ENCODE results near the gene TLCD5.

DNA sequence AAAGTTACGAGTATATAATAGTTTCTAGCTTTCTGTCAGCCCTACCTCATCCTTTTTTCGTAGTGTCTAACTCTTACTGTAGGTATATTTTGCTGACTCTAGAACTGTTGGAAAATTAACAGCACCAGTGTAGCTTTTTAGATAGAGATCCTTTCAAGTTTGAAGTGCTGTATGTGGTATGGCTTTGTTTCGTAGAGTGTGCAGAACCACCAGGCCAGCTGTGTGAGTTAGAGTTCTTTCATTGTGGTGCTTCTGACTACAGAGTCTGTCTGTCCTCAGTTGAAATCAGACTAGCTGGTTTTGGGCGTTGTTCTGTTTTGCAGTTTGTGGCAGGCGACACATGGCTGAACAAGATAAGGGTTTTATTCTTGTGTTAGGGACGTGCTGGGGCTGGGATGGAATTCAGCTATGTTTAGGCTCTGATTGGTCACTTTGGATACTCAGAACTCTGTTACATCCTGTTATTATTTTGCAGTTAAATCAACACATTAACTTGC, 14.3 kb downstream of the TLCD5 start:
- no peak for TF ChIP-seq EZH2 (IDR thresholded peaks at IDR 0.05; ENCODE audit: low read depth)
- TF ChIP-seq, protein P1, sequence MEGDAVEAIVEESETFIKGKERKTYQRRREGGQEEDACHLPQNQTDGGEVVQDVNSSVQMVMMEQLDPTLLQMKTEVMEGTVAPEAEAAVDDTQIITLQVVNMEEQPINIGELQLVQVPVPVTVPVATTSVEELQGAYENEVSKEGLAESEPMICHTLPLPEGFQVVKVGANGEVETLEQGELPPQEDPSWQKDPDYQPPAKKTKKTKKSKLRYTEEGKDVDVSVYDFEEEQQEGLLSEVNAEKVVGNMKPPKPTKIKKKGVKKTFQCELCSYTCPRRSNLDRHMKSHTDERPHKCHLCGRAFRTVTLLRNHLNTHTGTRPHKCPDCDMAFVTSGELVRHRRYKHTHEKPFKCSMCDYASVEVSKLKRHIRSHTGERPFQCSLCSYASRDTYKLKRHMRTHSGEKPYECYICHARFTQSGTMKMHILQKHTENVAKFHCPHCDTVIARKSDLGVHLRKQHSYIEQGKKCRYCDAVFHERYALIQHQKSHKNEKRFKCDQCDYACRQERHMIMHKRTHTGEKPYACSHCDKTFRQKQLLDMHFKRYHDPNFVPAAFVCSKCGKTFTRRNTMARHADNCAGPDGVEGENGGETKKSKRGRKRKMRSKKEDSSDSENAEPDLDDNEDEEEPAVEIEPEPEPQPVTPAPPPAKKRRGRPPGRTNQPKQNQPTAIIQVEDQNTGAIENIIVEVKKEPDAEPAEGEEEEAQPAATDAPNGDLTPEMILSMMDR (conservative IDR thresholded peaks at IDR 0.05): no peak
